ENCODE measurements around the gene CD79A. TPM values are rescaled to one million over a fixed set of nuclear protein-coding genes. Genes with fewer than 3 reads are reported as not detected.

Gene CD79A
- total RNA-seq, result under 0.01 and 0.09 TPM in 2 replicates

GRCh38 chr19:41876847-41877832, at the start of gene CD79A:
Gene CD79A, plus strand, starts transcription at chr19:41877279. Its CDS starts 26 bp downstream, at chr19:41877305.

DNA sequence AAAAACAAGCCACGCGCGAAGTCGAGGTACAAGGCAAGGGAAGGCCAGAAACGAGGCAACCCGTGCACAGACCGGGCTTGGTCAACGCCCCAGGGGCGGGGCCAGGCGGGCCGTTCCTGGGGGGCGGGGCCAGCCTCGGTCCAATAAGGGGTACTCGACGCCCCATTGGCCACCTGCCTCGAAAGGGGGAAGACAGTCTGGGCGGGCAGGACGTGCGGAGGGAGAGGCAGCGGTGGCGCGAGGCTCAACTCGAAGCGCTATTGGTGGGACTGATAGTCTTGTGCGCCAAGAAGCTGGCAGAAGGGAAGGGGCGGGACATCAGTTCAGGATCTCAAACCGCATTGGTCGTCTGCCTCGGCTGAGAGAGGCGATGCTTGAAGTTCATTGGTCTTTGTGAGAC, 32.5 kb upstream of the CD79A start, which contains the start of gene LYPD4:
Gene LYPD4, minus strand, starts transcription at position 83 of the 400 bp plus-strand sequence. CDS start 5,398 bp downstream, outside the sequence.

DNA sequence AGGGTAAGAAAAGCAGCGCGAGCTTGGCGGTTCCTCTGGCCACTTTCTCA, 32.3 kb upstream of the CD79A start, which contains the start of gene DMRTC2:
Gene DMRTC2, plus strand, starts transcription at position 42 of the 50 bp plus-strand sequence. CDS start 2,387 bp downstream, outside the sequence.

GRCh38 chr19:41859618-41860418, 17.3 kb upstream of the CD79A start, which contains the start of gene RPS19:
Gene RPS19, plus strand, starts transcription at chr19:41860255. Its CDS starts 520 bp downstream, at chr19:41860775.

GRCh38 chr19:41882568-41883462, 5.7 kb downstream of the CD79A start, which contains the start of gene ARHGEF1:
Gene ARHGEF1, plus strand, starts transcription at chr19:41883184. Its CDS starts 4,899 bp downstream, at chr19:41888083.

DNA sequence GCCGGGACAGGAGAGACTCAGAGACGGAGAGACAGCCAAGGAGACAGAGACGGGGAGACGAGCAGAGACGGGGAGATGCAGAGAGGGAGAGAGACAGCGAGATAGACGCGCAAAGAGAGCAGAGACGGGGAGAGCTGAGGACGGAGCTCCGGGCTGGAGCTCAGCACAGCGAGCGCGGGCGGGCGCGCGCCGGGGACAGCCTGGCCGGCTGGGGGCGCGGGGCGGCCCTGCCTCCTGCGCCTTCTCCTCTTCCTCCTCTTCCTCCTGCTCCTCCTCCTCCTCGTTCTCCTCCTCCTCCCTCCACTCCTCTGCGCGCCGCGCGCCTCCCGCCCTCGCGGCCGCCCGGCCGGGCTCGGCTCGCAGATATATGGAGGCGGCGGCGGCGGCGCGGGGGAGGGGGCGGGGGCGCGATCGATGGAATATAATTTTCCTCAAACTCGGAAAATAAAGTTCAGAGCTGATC, 51.2 kb downstream of the CD79A start, which contains the start of gene ERFL:
Gene ERFL, minus strand, starts transcription at position 229 of the 463 bp plus-strand sequence. CDS start 15,530 bp downstream, outside the sequence.

Other genes starting within 250 kb of the CD79A start
- not detected in 2 replicates for gene CEACAM7, start 189.0 kb upstream of the CD79A start, total RNA-seq
- gene CEACAM5, start 168.7 kb upstream of the CD79A start, total RNA-seq, result not detected in 2 replicates
- gene CEACAM6, start 121.7 kb upstream of the CD79A start, total RNA-seq, result not detected in 2 replicates
- not detected in 2 replicates for gene CEACAM3, start 80.7 kb upstream of the CD79A start, total RNA-seq
- gene LYPD4, start 32.6 kb upstream of the CD79A start, total RNA-seq, result not detected in 2 replicates
- gene DMRTC2, start 32.2 kb upstream of the CD79A start, total RNA-seq, result not detected in 2 replicates
- 936 and 1,351 TPM in 2 replicates for gene RPS19, start 17.0 kb upstream of the CD79A start, total RNA-seq
- gene ARHGEF1, start 5.9 kb downstream of the CD79A start, total RNA-seq, result 22.3 and 50.6 TPM in 2 replicates
- 0.09 TPM in 1 of 2 replicates, not detected in the other for gene ERFL, start 51.2 kb downstream of the CD79A start, total RNA-seq
- gene RABAC1, start 82.0 kb downstream of the CD79A start, total RNA-seq, result 104 and 197 TPM in 2 replicates
- gene ATP1A3, start 117.0 kb downstream of the CD79A start, total RNA-seq, result under 0.01 and 0.14 TPM in 2 replicates
- under 0.01 and 0.09 TPM in 2 replicates for gene GRIK5, start 192.9 kb downstream of the CD79A start, total RNA-seq
- gene ZNF574, start 198.9 kb downstream of the CD79A start, total RNA-seq, result 9.5 and 14.3 TPM in 2 replicates